Lung (tissue), 12 donors: ENCODE results near the gene ADPRS. TPM values are rescaled to one million over a fixed set of nuclear protein-coding genes. Genes with fewer than 3 reads are reported as not detected.

Source experiments
- ATAC-seq: fragments of 200-7000 bp; cut with Tn5 transposase; one replicate; pipeline ENCODE4 v1.9.1; 2020; ENCODE audit warnings: moderate number of reproducible peaks; ENCODE audit not compliant: insufficient read depth, low FRiP score
- DNase-seq, 3 donors: peaks; one replicate each; pipeline ENCODE4 v3.0.0-alpha.2; 2013 to 2017
- H3K27ac ChIP-seq, 2 donors: one replicate each; pipeline ENCODE4 v1.5.1; 2013; ENCODE audit warnings: mild to moderate bottlenecking in 2 of 2, moderate library complexity in 2 of 2, control low read depth in 1 of 2, inconsistent platforms in 1 of 2, low read depth in 1 of 2, low read length in 1 of 2
- H3K27me3 ChIP-seq, 3 donors: one replicate each; pipeline ENCODE4 v1.5.1; 2013; ENCODE audit warnings: low read length in 2 of 3; ENCODE audit not compliant: control insufficient read depth in 3 of 3, insufficient read depth in 3 of 3
- H3K36me3 ChIP-seq, 4 donors: one replicate each; pipeline ENCODE4 v1.5.1; 2013; ENCODE audit warnings: low read length in 4 of 4, mild to moderate bottlenecking in 1 of 4, moderate library complexity in 1 of 4; ENCODE audit not compliant: control insufficient read depth in 4 of 4, insufficient read depth in 4 of 4
- H3K4me1 ChIP-seq, 5 donors: one replicate each; pipeline ENCODE4 v1.5.1; 2013; ENCODE audit warnings: low read length in 5 of 5, mild to moderate bottlenecking in 2 of 5, moderate library complexity in 1 of 5; ENCODE audit not compliant: control insufficient read depth in 5 of 5, insufficient read depth in 5 of 5
- H3K4me3 ChIP-seq: one replicate; pipeline ENCODE4 v1.5.1; 2013; ENCODE audit warnings: mild to moderate bottlenecking, control low read depth, moderate library complexity
- H3K9ac ChIP-seq, 2 donors: one replicate each; pipeline ENCODE4 v1.5.1; 2013; ENCODE audit warnings: low read length in 2 of 2, control low read depth in 1 of 2; ENCODE audit not compliant: insufficient read depth in 1 of 2
- H3K9me3 ChIP-seq, 4 donors: one replicate each; pipeline ENCODE4 v1.5.1; 2013; ENCODE audit warnings: low read length in 3 of 4, mild to moderate bottlenecking in 1 of 4, moderate library complexity in 1 of 4; ENCODE audit not compliant: control insufficient read depth in 4 of 4, insufficient read depth in 3 of 4
- WGBS, 2 donors: extraction: QIAGEN DNeasy Blood & Tissue Kit; methylation state at CpG; one replicate each; pipeline ENCODE4 v1.1.7; 2013; 5-methylcytosine and 5-hydroxymethylcytosine counted together
- polyA plus RNA-seq, 2 donors: library from polyadenylated mRNA; stranded (reverse); fragments of 200-250 nt; gene quantifications; one replicate each; pipeline ENCODE4 v1.2.1, GENCODE V29; 2013
- total RNA-seq, 2 donors: library from RNA; depleted of rRNA in 1 of 2; stranded (reverse); fragments of >200 nt in 1 of 2; gene quantifications; one replicate each; pipeline ENCODE4 v1.2.1, GENCODE V29; 2014 to 2021
- TF ChIP-seq, protein P1 (sequence below): IDR thresholded peaks from 2 replicates; pipeline ENCODE4 v1.5.1; 2012; ENCODE audit warnings: mild to moderate bottlenecking; ENCODE audit errors: control extremely low read depth, extremely low read depth
- donor health status: control.
- donor health status: control.
- donor health status: Bipolar disorder and iron deficiency.
- donor health status: healthy.
- donor health status: DM: yes; HTN: yes; CAD: no.

The ADPRS gene
- total and polyA plus RNA-seq, 4 donors, result 22.0 to 44.3 (median 32.5) TPM

DNA sequence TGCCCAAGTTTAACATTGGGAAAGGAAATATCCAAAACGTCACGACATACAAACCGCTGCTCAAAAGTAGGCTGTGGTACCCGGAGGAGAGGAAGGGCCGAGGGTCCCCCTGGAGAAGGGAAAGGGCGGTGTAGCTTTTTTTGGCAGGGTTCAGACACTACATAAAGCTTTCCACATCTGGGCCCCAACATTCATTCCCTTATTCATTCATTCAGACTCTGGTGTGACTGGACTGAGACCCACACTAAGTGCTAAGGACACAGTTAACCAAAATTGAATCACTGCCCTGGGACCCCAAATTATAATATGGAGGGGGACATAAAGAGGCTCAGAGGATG, 46.6 kb downstream of the ADPRS start:
- TF ChIP-seq, protein P1, sequence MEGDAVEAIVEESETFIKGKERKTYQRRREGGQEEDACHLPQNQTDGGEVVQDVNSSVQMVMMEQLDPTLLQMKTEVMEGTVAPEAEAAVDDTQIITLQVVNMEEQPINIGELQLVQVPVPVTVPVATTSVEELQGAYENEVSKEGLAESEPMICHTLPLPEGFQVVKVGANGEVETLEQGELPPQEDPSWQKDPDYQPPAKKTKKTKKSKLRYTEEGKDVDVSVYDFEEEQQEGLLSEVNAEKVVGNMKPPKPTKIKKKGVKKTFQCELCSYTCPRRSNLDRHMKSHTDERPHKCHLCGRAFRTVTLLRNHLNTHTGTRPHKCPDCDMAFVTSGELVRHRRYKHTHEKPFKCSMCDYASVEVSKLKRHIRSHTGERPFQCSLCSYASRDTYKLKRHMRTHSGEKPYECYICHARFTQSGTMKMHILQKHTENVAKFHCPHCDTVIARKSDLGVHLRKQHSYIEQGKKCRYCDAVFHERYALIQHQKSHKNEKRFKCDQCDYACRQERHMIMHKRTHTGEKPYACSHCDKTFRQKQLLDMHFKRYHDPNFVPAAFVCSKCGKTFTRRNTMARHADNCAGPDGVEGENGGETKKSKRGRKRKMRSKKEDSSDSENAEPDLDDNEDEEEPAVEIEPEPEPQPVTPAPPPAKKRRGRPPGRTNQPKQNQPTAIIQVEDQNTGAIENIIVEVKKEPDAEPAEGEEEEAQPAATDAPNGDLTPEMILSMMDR, result no peak
- Histone ChIP-seq H3K9me3 (no peaks in the 10 kb centered on the region), H3K9ac (no peak overlapping the region), H3K36me3 (peaks cover 0 to 18% (median 7%) of the 10 kb centered on the region in 4 donors), H3K4me1 (peaks cover 0 to 30% (median 0%) of the 10 kb centered on the region in 5 donors), H3K27me3 (no peaks in the 10 kb centered on the region), H3K27ac (peak overlapping the region in 1 of 2 donors; percentile 59), H3K4me3 (no peak overlapping the region)
- ATAC-seq (no peak), DNase-seq (no peak)
- 68 to 74% methylated on average over 6 of the region's 6 CpGs for WGBS, 2 donors

DNA sequence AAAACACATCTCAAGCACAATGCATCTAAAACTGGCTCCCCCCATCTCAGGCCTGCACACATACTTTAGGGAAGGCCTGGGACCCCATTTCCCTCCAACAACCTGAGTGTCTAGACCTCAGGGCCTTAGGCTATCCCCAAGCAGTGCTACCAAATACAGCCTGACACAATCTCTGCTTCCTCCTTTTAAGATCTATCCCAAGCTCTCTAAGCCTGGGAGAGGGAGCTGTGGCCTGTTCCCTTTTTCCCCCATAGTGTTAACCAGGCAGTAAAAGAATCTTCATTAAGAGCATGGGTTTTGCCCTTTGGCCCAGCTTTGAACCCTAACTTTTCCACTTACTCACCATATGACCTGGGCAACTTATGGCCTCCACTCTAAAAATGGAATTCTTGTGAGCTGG, 47.1 kb downstream of the ADPRS start:
- H3K27me3 ChIP-seq, result no peaks in the 10 kb centered on the region
- H3K36me3 ChIP-seq, result peaks cover 0 to 18% (median 7%) of the 10 kb centered on the region in 4 donors
- TF ChIP-seq, protein P1, result no peak
- peak overlapping the region; percentile 70 for H3K27ac ChIP-seq
- no peak overlapping the region for H3K4me3 ChIP-seq
- DNase-seq (no peak), ATAC-seq (no peak)
- no peak overlapping the region for H3K9ac ChIP-seq
- H3K9me3 ChIP-seq, result no peaks in the 10 kb centered on the region
- H3K4me1 ChIP-seq, result peaks cover 0 to 30% (median 0%) of the 10 kb centered on the region in 5 donors

DNA sequence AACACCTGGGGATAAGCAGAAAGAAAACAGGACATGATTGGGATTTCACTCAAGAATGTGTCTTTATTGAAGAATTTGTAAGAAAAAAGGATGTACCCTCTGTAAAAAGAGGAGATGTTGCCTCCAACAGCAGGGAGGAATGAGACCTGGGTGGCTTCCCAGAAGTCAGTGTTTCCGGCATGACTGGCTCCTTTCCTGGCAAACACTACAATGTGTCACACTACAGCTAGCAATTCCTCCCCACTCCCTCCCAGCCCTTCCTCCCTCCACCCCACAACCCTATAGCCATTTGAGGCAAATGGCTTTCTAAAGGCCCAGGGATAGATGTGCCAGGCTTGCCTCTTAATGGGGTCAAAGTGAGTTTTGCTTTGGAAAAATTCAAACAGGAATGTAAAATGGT, 47.8 kb downstream of the ADPRS start:
- WGBS, 2 donors, result 35 to 75% methylated on average over 1 of the region's 1 CpG
- DNase-seq, result no peak
- ATAC-seq, result peak; percentile 55
- Histone ChIP-seq H3K4me3 (no peak overlapping the region), H3K9me3 (no peaks in the 10 kb centered on the region), H3K9ac (no peak overlapping the region), H3K27me3 (no peaks in the 10 kb centered on the region), H3K4me1 (peaks cover 0 to 30% (median 0%) of the 10 kb centered on the region in 5 donors), H3K27ac (peak overlapping the region; percentile 70), H3K36me3 (peaks cover 0 to 18% (median 7%) of the 10 kb centered on the region in 4 donors)
- TF ChIP-seq, protein P1, result no peak

DNA sequence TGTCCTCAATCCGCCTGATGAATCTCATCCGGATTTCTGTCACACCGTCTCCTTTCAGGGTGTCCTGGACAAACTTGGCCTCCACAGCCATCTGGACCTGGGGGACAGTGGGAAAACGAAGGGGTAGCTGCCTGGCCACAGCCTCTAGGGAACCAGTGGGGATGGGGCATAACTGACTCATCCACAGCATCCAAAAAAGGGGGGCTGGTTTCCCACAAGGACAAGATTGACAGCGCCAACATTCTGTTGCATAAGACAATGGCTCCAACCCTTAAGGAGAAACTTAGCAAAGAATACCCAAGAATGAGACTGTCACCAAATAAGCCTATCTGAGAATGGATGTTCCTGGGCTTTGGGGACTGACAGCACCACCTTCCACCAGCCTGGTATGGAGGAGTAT, 48.5 kb downstream of the ADPRS start:
- Histone ChIP-seq H3K36me3 (peaks cover 0 to 18% (median 7%) of the 10 kb centered on the region in 4 donors), H3K4me3 (no peak overlapping the region), H3K9me3 (no peaks in the 10 kb centered on the region), H3K4me1 (peaks cover 0 to 34% (median 0%) of the 10 kb centered on the region in 5 donors), H3K9ac (no peak overlapping the region), H3K27ac (peak overlapping the region; percentile 12 to 65), H3K27me3 (no peaks in the 10 kb centered on the region)
- 78 to 85% methylated on average over 5 of the region's 5 CpGs for WGBS, 2 donors
- DNase-seq (no peak), ATAC-seq (no peak)
- TF ChIP-seq, protein P1, result no peak
